Tongue (tissue), 2 donors: ENCODE results near the gene PRPSAP1. TPM values are rescaled to one million over a fixed set of nuclear protein-coding genes. Genes with fewer than 3 reads are reported as not detected.
A peak's percentile ranks its signal among the peaks of the same experiment; 100 is the strongest.
"Not testable (repeated sequence)": the region's sequence is repeated elsewhere in the genome, so short reads cannot be mapped to it uniquely, and the experiment has no call there.

Source experiments
- DNase-seq: peaks from one replicate; pipeline ENCODE4 v3.0.0-alpha.2; 2015
- total RNA-seq: library from RNA; depleted of rRNA; stranded (reverse); fragments of >200 nt; gene quantifications from one replicate; pipeline ENCODE4 v1.2.3, GENCODE V29; 2014

PRPSAP1 gene
- total RNA-seq, 1 donor from 2014 or later: 55.8 TPM

DNA sequence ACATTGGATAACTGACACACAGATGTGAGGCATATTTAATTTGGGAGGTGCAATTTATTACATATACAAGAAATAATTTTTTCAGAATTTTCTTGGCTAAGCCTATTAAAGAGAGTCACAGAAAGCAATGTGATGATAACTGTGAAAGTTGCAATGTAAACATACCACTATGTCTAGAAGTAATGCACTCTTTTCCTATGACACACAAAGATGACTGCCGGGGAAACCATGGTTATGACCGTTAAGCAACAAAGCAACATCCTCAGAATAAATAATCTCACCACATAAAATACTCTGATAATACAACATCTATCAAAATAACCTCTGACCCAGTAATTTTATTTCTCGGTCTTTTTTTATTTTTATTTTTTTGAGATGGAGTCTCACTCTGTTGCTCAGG is 35.1 kb downstream of the PRPSAP1 start:
- no peak for DNase-seq

- DNase-seq: no peak
Observed at GRCh38 chr17:76317535-76317934, 36.2 kb downstream of the PRPSAP1 start.

DNA sequence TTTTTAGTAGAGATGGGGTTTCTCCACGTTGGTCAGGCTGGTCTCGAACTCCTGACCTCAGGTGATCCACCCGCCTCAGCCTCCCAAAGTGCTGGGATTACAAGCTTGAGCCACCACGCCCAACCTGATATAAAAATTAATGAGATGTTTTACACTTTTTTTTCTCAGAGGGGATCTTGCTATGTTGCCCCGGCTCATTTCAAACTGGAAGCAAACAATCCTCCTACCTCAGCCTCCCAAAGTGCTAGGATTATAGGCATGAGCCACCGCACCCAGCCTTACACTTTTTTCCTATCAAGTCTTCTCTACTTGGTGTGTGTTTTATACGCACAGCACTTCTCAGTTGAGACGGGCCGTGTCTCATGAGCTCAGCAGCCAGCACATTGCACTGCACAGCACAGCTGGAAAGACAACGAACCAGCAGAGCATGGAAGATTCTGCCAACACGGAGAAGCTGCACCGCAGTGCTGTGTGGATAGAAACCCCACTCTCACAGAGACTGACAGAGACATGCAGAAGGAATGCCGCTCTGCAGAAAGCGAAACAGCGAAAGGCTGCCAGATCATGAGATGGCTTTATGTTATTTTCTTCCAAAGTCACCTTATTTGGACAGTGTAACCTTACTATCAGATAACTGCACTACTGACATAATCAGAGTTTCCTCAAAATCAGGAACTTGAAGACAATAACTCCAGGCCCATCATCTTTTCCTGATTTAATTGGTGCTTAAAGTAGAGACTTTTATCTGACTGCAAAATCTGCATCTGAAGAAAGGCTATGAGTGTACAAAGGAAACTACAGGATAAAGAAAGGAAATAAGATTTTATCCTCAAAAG is 39.1 kb downstream of the PRPSAP1 start:
- no peak for DNase-seq

DNA sequence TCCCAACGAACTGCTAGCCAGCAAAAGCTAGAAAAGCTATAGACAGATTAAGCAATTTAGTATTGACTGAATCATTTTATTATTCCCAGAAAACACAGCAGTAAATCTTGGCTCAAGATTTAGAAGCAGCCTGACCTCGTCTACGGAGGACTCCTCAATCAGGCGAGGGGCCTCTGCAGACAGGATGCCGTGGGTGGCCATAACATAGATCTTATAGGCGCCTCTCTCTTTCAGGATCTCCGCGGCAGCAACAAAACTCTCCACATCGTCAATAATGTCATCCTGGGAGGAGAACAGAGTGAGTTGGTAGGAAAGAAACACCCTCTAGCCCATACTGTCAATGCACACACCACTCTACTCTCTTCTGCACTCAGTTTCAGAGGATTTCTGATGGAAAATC is 41.0 kb downstream of the PRPSAP1 start:
- no peak for DNase-seq

- DNase-seq: no peak
Observed at GRCh38 chr17:76309461-76309860, 44.3 kb downstream of the PRPSAP1 start.

DNA sequence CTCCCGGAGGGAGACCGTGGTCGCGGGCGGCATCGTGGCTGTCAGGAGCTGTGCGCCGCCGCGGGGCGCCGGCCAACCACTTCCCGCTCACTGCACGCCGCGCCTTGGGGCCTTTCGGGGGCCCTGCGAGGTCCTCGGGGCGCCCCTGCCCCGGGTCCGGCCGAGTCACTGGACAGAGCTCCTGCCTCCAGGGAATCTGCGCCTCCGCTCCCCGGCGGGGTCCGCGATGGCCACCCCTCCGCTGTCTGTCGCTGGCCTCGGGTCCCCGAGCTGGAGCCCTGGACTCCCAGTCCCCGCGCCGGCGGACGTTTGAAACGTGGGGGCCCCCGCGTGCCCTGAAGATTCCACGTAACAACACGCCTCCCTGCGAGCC is 45.8 kb downstream of the PRPSAP1 start, which contains the start of gene QRICH2:
Gene QRICH2, minus strand, starts transcription at position 311 of the 373 bp plus-strand sequence. Its CDS starts 278 bp downstream, at position 33.
- DNase-seq: no peak

DNA sequence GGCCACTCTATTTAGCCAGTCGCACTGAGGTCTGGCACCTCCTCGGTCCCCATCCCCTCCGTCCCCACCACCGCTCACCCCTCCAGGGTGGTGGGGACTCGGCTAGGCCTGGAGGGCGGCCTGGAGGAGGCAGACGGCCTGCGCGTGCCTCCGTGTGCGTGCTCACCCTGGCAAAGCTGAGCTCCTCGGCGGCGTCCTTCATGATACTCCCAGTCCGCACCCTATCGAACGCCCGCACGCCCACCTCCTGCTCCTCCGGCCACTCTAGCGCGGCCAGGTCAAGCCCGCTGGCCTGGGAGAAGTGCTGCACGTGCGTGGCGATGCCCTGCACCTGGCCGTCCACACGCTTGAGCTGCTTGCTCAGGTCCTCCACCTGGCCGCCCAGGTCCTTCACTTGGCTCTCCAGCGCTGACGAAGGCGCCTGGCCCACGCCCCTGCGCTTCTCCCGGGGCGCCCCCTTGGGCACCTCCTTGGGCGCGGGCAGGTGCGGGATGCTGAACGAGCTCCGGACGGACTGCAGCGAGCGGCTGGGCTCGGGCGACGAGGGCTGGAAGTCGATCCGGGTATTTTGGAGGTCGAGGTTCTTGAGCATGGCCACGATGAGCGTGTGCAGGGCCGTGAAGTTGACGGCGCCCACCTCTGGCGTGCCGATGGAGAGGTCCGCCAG is 46.3 kb downstream of the PRPSAP1 start:
- DNase-seq: no peak

- DNase-seq: not testable (repeated sequence)
Observed at GRCh38 chr17:76305135-76305454, 48.6 kb downstream of the PRPSAP1 start.

- DNase-seq: no peak
Observed at GRCh38 chr17:76304226-76305134, 49.2 kb downstream of the PRPSAP1 start.

GRCh38 chr17:76297436-76297835 is 56.3 kb downstream of the PRPSAP1 start:
- no peak for DNase-seq

DNA sequence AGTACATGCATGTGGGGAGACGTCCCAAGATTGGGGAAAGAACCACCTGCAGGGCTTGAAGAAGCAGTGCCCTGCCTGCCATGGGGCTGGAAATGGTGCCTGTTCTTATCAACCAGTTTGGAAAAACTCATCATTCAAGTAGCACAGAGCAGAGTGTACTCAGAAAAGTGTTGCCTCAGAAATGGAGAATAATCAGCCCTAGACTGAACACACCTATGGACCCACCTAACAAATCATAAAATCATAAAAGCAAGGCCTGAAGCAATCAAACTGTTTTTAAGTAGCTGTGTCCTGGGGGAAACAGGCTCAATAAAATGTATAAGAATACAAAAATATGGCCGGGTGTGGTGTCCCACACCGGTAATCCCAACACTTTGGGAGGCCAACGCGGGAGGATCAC is 56.8 kb downstream of the PRPSAP1 start:
- DNase-seq: no peak

GRCh38 chr17:76296186-76296585 is 57.5 kb downstream of the PRPSAP1 start:
- no peak for DNase-seq

GRCh38 chr17:76293106-76293505 is 60.6 kb downstream of the PRPSAP1 start:
- DNase-seq: no peak

DNA sequence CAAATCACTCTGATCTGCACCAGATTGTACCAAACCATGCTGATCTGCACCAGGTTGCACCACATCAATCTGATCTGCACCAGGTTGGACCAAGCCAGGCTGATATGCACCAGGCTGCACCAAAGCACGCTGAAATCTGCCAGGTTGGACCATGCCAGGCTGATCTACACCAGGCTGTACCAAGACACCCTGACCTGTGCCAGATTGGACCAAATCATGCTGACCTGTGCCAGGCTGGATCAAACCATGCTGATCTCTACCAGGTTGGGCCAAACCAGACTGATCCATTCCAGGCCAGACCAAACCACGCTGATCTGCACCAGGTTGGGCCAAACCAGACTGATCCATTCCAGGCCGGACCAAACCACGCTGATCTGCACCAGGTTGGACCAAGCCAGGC is 61.1 kb downstream of the PRPSAP1 start:
- no peak for DNase-seq

DNA sequence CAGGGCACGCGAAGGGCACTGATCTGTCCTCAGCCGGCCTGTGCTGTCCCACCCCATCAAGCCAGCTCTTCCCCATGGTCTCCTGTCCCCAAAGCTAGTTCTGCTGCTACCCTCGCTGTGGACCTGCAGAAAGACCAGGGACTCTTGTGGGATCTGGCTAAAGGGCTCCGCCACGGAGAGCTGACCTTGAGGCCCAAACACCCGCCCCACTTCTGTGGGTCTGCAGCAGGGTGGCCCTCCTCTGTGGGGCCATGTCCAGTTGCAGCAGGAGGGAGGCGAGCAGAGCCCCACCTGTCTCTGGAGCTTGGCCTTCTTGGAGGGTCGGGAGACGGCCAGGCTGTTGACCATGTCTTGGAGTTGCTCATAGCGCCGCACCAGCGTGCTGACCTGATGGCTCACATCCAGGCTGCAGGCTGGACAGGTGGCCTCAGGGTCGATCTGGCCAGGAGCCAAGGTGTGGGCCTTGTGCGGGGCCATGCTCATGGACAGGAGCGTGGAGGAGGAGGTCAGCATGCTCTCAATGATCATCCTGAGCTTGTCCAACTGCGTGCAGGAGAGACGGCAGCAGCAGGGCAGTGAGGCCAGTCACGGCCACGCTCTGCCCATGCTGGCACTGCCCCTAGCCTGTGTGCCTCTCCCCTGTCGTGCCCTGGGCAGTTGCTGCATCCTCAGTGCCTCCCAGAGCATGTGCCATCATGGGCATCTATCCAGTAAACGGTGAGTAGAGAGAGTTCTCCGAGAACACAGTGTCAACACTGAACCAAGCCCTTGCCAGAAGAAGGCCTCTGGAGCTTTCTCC is 71.9 kb downstream of the PRPSAP1 start:
- DNase-seq: no peak

DNA sequence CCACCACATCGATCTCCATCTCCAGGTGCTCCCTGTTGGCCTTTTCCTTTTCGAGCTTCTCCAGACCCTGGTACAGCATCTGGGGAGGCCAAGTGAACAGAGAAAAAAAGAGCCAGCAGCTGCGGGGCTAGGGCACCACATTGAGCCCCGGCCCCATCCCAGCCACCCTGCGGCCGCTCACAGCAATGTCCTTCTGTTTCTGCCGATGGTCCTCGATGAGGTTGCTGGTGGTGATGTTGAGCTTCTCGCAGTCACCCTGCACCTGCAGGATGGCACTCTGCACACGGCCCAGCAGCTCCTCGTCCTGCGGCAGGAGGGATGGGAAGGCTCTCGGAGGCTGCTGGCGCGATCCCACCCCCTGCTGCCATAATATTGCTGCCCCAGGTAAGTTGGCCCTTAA is 73.1 kb downstream of the PRPSAP1 start:
- no peak for DNase-seq

- DNase-seq: no peak
Observed at GRCh38 chr17:76279742-76280287, 73.9 kb downstream of the PRPSAP1 start.

GRCh38 chr17:76278952-76279741 is 74.6 kb downstream of the PRPSAP1 start:
- DNase-seq: peak; percentile 93

DNA sequence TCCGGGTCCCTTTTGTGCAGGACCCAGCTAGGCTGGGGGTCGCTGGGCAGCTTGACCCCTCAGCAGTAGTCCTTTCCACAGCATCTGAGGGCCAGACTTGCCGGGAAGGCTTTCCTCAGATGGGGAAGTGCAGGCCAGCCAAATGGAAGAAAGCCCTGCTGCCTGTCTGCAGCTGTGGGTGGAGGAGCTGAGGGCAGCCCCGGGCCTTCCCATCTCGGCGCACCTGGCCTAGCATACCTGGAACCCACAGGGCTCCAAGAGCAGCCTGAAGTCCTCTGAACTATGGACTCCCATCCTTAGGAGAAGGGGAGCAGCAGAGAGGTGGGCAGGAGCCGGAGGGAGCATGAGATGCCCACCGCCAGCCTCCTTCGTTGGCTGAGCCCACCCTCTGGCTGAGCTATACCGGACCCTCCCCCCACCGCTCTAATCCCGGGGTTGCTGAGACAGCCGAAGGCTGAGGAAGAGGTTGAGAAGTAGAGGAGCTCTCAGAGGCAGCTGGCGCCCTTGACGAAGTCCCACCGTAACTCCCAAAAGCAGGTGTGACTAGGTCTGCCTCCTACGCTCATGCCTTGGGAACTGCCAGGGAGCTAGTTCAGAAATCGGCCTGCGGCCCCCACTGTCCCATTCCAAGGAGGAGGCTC is 75.3 kb downstream of the PRPSAP1 start:
- no peak for DNase-seq
